ENCODE measurements around the gene MEIS1. TPM values are rescaled to one million over a fixed set of nuclear protein-coding genes. Genes with fewer than 3 reads are reported as not detected.

The MEIS1 gene
- total RNA-seq, 1 donor from 2014 or later, result 250 TPM

GRCh38 chr2:66423391-66424124 is 11.4 kb upstream of the MEIS1 start:
- Mint-ChIP-seq H3K27ac (peak overlapping the region; percentile 98), H3K36me3 (no peaks in the 10 kb centered on the region), H3K4me3 (peak overlapping the region; percentile 35), H3K27me3 (peaks cover 27% of the 10 kb centered on the region), H3K4me1 (ENCODE audit: unreplicated experiment) (peaks cover 52% of the 10 kb centered on the region), H3K9me3 (no peaks in the 10 kb centered on the region)
- no peak for DNase-seq (ENCODE audit: extremely low spot score, unreplicated experiment)
- TF ChIP-seq, protein P1, sequence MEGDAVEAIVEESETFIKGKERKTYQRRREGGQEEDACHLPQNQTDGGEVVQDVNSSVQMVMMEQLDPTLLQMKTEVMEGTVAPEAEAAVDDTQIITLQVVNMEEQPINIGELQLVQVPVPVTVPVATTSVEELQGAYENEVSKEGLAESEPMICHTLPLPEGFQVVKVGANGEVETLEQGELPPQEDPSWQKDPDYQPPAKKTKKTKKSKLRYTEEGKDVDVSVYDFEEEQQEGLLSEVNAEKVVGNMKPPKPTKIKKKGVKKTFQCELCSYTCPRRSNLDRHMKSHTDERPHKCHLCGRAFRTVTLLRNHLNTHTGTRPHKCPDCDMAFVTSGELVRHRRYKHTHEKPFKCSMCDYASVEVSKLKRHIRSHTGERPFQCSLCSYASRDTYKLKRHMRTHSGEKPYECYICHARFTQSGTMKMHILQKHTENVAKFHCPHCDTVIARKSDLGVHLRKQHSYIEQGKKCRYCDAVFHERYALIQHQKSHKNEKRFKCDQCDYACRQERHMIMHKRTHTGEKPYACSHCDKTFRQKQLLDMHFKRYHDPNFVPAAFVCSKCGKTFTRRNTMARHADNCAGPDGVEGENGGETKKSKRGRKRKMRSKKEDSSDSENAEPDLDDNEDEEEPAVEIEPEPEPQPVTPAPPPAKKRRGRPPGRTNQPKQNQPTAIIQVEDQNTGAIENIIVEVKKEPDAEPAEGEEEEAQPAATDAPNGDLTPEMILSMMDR (conservative IDR thresholded peaks at IDR 0.05), result peak; percentile 62

GRCh38 chr2:66426244-66427111 is 8.4 kb upstream of the MEIS1 start:
- TF ChIP-seq, protein P1 (conservative IDR thresholded peaks at IDR 0.05), result no peak
- Mint-ChIP-seq H3K27me3 (peaks cover 33% of the 10 kb centered on the region), H3K27ac (peak overlapping the region; percentile 98), H3K4me3 (peak overlapping the region; percentile 96), H3K36me3 (no peaks in the 10 kb centered on the region), H3K9me3 (no peaks in the 10 kb centered on the region), H3K4me1 (ENCODE audit: unreplicated experiment) (peaks cover 64% of the 10 kb centered on the region)
- DNase-seq (ENCODE audit: extremely low spot score, unreplicated experiment), result peak; percentile 73

GRCh38 chr2:66427300-66427699 is 7.6 kb upstream of the MEIS1 start:
- Mint-ChIP-seq H3K4me1 (ENCODE audit: unreplicated experiment) (peaks cover 56% of the 10 kb centered on the region), H3K36me3 (no peaks in the 10 kb centered on the region), H3K27ac (peak overlapping the region; percentile 93), H3K27me3 (peaks cover 33% of the 10 kb centered on the region), H3K4me3 (peak overlapping the region; percentile 96), H3K9me3 (no peaks in the 10 kb centered on the region)
- TF ChIP-seq, protein P1 (conservative IDR thresholded peaks at IDR 0.05), result no peak
- DNase-seq (ENCODE audit: extremely low spot score, unreplicated experiment), result no peak

GRCh38 chr2:66428986-66429612 is 5.8 kb upstream of the MEIS1 start:
- Mint-ChIP-seq H3K27ac (peak overlapping the region; percentile 98), H3K4me1 (ENCODE audit: unreplicated experiment) (peaks cover 52% of the 10 kb centered on the region), H3K36me3 (no peaks in the 10 kb centered on the region), H3K27me3 (peaks cover 42% of the 10 kb centered on the region), H3K4me3 (peak overlapping the region; percentile 96), H3K9me3 (no peaks in the 10 kb centered on the region)
- no peak for DNase-seq (ENCODE audit: extremely low spot score, unreplicated experiment)
- TF ChIP-seq, protein P1 (conservative IDR thresholded peaks at IDR 0.05), result peak; percentile 90

- Mint-ChIP-seq H3K4me3 (peak overlapping the region; percentile 96), H3K4me1 (ENCODE audit: unreplicated experiment) (peaks cover 48% of the 10 kb centered on the region), H3K36me3 (peaks cover under 1% of the 10 kb centered on the region), H3K27me3 (peaks cover 38% of the 10 kb centered on the region), H3K27ac (peak overlapping the region; percentile 98), H3K9me3 (no peaks in the 10 kb centered on the region)
- TF ChIP-seq, protein P1 (conservative IDR thresholded peaks at IDR 0.05), result no peak
- DNase-seq (ENCODE audit: extremely low spot score, unreplicated experiment), result no peak
Measured at GRCh38 chr2:66429693-66430504, 5.0 kb upstream of the MEIS1 start.
